DOHH2 (cell line): ENCODE measurements around the gene PRKN.

Source experiments
- CTCF ChIP-seq: fragments of 200-600 bp; sonication (generic); IDR thresholded peaks from one replicate; pipeline ENCODE4 v1.5.1; 2014; ENCODE audit warnings: antibody characterized with exemption, mild to moderate bottlenecking, low read depth, low read length; ENCODE audit not compliant: poor library complexity, severe bottlenecking
- EZH2phosphoT487 ChIP-seq: fragments of 200-600 bp; sonication (generic); IDR thresholded peaks from 2 replicates; pipeline ENCODE4 v1.6.1; 2017; ENCODE audit warnings: borderline replicate concordance, mild to moderate bottlenecking, antibody characterized with exemption, low read length, moderate library complexity, mixed read lengths

GRCh38 chr6:162222521-162222920 lies 505.0 kb downstream of the PRKN start:
- TF ChIP-seq CTCF: no peak
- no peak for TF ChIP-seq EZH2phosphoT487
